ENCODE data around the gene KCNQ1. TPM values are rescaled to one million over a fixed set of nuclear protein-coding genes. Genes with fewer than 3 reads are reported as not detected.

KCNQ1 gene
- total RNA-seq, 1 donor from 2014 or later: 2.7 TPM

DNA sequence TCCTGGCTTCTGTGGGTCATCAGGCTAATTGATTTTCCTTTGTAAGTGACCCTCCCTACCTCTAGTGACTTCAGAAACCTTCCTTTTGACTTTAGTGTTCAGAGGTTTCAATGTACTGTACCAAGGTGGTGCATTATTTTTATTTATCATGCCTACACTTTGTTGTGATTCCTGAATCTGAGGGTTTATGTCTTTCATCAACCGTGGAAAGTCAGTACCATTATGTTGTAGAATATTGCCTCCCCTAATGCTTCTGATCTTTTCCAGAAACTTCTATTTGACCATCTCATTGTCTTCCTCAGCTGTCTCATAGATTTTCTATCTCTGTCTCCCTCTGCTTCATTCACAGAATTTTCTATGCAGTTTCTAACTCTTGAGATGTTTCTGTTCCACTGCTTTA lies 149.5 kb downstream of the KCNQ1 start:
- H3K4me3 ChIP-seq: no peak overlapping the region
- H3K9me3 ChIP-seq: no peaks in the 10 kb centered on the region
- no peaks in the 10 kb centered on the region for H3K4me1 ChIP-seq
- intact Hi-C loops (cut with DNase I): no loop called here
- H3K36me3 ChIP-seq: no peaks in the 10 kb centered on the region
- no peak overlapping the region for H3K27ac ChIP-seq
- no peak for DNase-seq (ENCODE audit: extremely low spot score in 2 of 2)
- H3K27me3 ChIP-seq: no peaks in the 10 kb centered on the region
- TF ChIP-seq, protein P1, sequence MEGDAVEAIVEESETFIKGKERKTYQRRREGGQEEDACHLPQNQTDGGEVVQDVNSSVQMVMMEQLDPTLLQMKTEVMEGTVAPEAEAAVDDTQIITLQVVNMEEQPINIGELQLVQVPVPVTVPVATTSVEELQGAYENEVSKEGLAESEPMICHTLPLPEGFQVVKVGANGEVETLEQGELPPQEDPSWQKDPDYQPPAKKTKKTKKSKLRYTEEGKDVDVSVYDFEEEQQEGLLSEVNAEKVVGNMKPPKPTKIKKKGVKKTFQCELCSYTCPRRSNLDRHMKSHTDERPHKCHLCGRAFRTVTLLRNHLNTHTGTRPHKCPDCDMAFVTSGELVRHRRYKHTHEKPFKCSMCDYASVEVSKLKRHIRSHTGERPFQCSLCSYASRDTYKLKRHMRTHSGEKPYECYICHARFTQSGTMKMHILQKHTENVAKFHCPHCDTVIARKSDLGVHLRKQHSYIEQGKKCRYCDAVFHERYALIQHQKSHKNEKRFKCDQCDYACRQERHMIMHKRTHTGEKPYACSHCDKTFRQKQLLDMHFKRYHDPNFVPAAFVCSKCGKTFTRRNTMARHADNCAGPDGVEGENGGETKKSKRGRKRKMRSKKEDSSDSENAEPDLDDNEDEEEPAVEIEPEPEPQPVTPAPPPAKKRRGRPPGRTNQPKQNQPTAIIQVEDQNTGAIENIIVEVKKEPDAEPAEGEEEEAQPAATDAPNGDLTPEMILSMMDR (IDR thresholded peaks at IDR 0.05): no peak
- TF ChIP-seq POLR2A (IDR thresholded peaks at IDR 0.05) (no peak), POLR2AphosphoS5 (IDR thresholded peaks at IDR 0.05; ENCODE audit: insufficient read depth in 1 of 2, low read depth in 1 of 2) (no peak)

GRCh38 chr11:2595204-2595603 lies 150.4 kb downstream of the KCNQ1 start:
- Histone ChIP-seq H3K27ac (no peak overlapping the region), H3K4me3 (no peak overlapping the region), H3K36me3 (no peaks in the 10 kb centered on the region), H3K9me3 (no peaks in the 10 kb centered on the region), H3K27me3 (no peaks in the 10 kb centered on the region), H3K4me1 (no peaks in the 10 kb centered on the region)
- DNase-seq (ENCODE audit: extremely low spot score in 2 of 2): no peak
- TF ChIP-seq POLR2AphosphoS5 (IDR thresholded peaks at IDR 0.05; ENCODE audit: insufficient read depth in 1 of 2, low read depth in 1 of 2) (no peak), POLR2A (IDR thresholded peaks at IDR 0.05) (no peak)
- TF ChIP-seq, protein P1 (IDR thresholded peaks at IDR 0.05): no peak
- intact Hi-C loops (cut with DNase I): no loop called here

GRCh38 chr11:2599561-2600189 lies 154.9 kb downstream of the KCNQ1 start:
- TF ChIP-seq, protein P1 (IDR thresholded peaks at IDR 0.05): no peak
- TF ChIP-seq POLR2A (IDR thresholded peaks at IDR 0.05) (no peak), POLR2AphosphoS5 (IDR thresholded peaks at IDR 0.05; ENCODE audit: insufficient read depth in 1 of 2, low read depth in 1 of 2) (no peak)
- no peak overlapping the region for H3K27ac ChIP-seq
- intact Hi-C loops (cut with DNase I): no loop called here
- no peaks in the 10 kb centered on the region for H3K36me3 ChIP-seq
- no peak overlapping the region for H3K4me3 ChIP-seq
- DNase-seq (ENCODE audit: extremely low spot score in 2 of 2): peak in 1 of 2 donors; percentile 79
- H3K4me1 ChIP-seq: no peaks in the 10 kb centered on the region
- H3K9me3 ChIP-seq: no peaks in the 10 kb centered on the region
- H3K27me3 ChIP-seq: no peaks in the 10 kb centered on the region

DNA sequence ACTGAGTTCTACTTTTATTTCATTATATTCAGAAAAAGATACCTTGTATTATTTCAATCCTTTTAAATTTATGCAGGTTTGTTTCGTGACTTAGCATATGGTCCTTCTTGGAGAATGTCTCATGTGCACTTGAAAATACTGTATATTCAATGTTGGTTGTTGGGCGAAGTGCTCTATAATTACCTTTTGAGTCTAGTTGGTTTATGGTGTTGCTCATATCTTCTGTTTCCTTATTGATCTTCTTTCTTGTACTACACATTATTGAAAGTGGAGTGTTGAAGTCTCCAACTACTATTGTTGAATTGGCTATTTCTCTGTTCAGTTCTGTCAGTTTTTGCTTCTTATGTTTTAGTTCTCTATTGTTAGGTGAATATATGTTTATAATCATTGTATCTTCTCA lies 164.5 kb downstream of the KCNQ1 start:
- Histone ChIP-seq H3K27me3 (no peaks in the 10 kb centered on the region), H3K4me1 (no peaks in the 10 kb centered on the region), H3K4me3 (no peak overlapping the region), H3K9me3 (no peaks in the 10 kb centered on the region), H3K27ac (no peak overlapping the region), H3K36me3 (no peaks in the 10 kb centered on the region)
- no peak for DNase-seq (ENCODE audit: extremely low spot score in 2 of 2)
- TF ChIP-seq POLR2AphosphoS5 (IDR thresholded peaks at IDR 0.05; ENCODE audit: insufficient read depth in 1 of 2, low read depth in 1 of 2) (no peak), POLR2A (IDR thresholded peaks at IDR 0.05) (no peak)
- TF ChIP-seq, protein P1 (IDR thresholded peaks at IDR 0.05): no peak
- intact Hi-C loops (cut with DNase I): no loop called here

DNA sequence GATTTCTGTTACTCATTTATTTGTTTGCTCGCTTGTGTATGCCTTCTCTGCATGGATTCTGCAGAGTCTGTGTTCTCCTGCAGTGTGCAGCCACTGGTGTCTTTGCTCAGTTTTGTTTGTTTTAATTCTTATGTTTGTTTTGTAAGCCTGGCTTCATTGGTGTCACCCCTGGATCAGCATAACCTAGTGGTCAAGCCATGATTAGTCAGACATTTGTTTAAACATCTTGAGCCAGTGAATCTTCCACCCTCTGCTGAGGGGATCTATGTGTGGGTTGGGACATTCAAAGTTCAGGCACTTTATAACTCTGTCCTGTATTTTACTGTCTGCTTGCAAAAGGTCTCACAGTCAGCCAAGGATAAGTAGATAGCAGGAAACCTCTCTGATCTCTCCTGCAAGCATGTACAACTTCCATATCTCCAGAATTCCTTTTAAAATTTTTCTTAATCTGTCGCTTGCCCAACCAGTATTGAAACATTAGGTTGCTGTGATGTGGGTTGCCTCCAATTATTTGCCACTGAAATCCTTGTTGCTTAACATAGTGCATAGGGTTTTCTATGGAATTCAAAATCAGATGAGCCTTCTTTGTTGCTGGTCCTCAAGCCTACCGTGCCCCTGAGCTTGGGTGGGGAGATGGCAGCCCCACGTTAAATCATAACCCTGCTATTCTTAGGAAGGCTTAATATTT lies 168.2 kb downstream of the KCNQ1 start:
- H3K4me1 ChIP-seq: no peaks in the 10 kb centered on the region
- no peaks in the 10 kb centered on the region for H3K36me3 ChIP-seq
- no peak overlapping the region for H3K4me3 ChIP-seq
- TF ChIP-seq, protein P1 (IDR thresholded peaks at IDR 0.05): no peak
- no peak for TF ChIP-seq POLR2AphosphoS5 (IDR thresholded peaks at IDR 0.05; ENCODE audit: insufficient read depth in 1 of 2, low read depth in 1 of 2)
- intact Hi-C loops (cut with DNase I): no loop called here
- no peak overlapping the region for H3K27ac ChIP-seq
- no peaks in the 10 kb centered on the region for H3K9me3 ChIP-seq
- no peak for DNase-seq (ENCODE audit: extremely low spot score in 2 of 2)
- H3K27me3 ChIP-seq: no peaks in the 10 kb centered on the region
